ENCODE measurements around the gene RHPN2.

- no peak for TF ChIP-seq RFX5 (IDR thresholded peaks at IDR 0.05; ENCODE audit: borderline replicate concordance, low read depth, low read length)
- TF ChIP-seq POLR2AphosphoS5 (IDR thresholded peaks at IDR 0.05; ENCODE audit: low read depth, low read length), result no peak
- TF ChIP-seq TCF12 (IDR thresholded peaks at IDR 0.05; ENCODE audit: low read depth, low read length), result no peak
- no peak for TF ChIP-seq POLR2A (IDR thresholded peaks at IDR 0.05; ENCODE audit: control extremely low read depth in 1 of 2, low read depth in 2 of 2, low read length in 2 of 2)
- no peak for TF ChIP-seq MAX (IDR thresholded peaks at IDR 0.05)
- TF ChIP-seq CTCF (IDR thresholded peaks at IDR 0.05; ENCODE audit: control extremely low read depth in 1 of 3, insufficient read depth in 1 of 3, low read depth in 1 of 3, low read length in 3 of 3), result no peak
- TF ChIP-seq NRF1 (IDR thresholded peaks at IDR 0.05; ENCODE audit: low read depth, low read length), result no peak
Observed at GRCh38 chr19:32966750-32967149, 97.9 kb downstream of the RHPN2 start.
